ENCODE results near the gene TPRG1L. TPM values are rescaled to one million over a fixed set of nuclear protein-coding genes. Genes with fewer than 3 reads are reported as not detected.

Gene TPRG1L
- total and polyA plus RNA-seq, 2 of the 4 experiments (the other 2 are of a cell fraction) = 25.3 to 39.5 TPM

- ATAC-seq (ENCODE audit: low read depth) = no peak
- TF ChIP-seq CEBPB (IDR thresholded peaks at IDR 0.05; ENCODE audit: low read depth, low read length) (no peak), MXI1 (IDR thresholded peaks at IDR 0.05; ENCODE audit: borderline replicate concordance, low read depth, low read length) (no peak), ELK1 (IDR thresholded peaks at IDR 0.05; ENCODE audit: borderline replicate concordance, low read depth, low read length) (no peak), RAD21 (IDR thresholded peaks at IDR 0.05; ENCODE audit: low read length) (no peak), RFX5 (IDR thresholded peaks at IDR 0.05; ENCODE audit: low read depth, low read length) (no peak), SMC3 (IDR thresholded peaks at IDR 0.05; ENCODE audit: low read depth, low read length) (no peak), CHD1 (IDR thresholded peaks at IDR 0.05; ENCODE audit: low read depth, low read length) (no peak), NFE2L2 (IDR thresholded peaks at IDR 0.05; ENCODE audit: low read depth, low read length) (no peak)
- BruUV-seq (replicated peaks) = no TSS peak
- Histone ChIP-seq H4K91ac (ENCODE audit: insufficient read depth, low read depth, low read length) (no peak overlapping the region), H3K9me1 (ENCODE audit: insufficient read depth, low read length) (no peaks in the 10 kb centered on the region), H3K4ac (ENCODE audit: low read depth, low read length) (no peak overlapping the region), H3K36me3 (ENCODE audit: control insufficient read depth, insufficient read depth, low read length) (no peaks in the 10 kb centered on the region), H4K8ac (ENCODE audit: low read depth in 2 of 2, low read length in 2 of 2) (no peak overlapping the region), H3K9me3 (ENCODE audit: control insufficient read depth, insufficient read depth, low read length) (no peaks in the 10 kb centered on the region), H3K23ac (ENCODE audit: low read depth, low read length) (no peak overlapping the region), H3K14ac (replicated peaks; ENCODE audit: low read depth, low read length) (no peak overlapping the region), H4K5ac (ENCODE audit: low read depth, low read length) (no peak overlapping the region), H2BK120ac (ENCODE audit: low read depth, low read length) (no peak overlapping the region), H4K20me1 (ENCODE audit: insufficient read depth, low read length) (no peaks in the 10 kb centered on the region), H3K4me3 (ENCODE audit: insufficient read depth, low read depth, low read length) (no peak overlapping the region), H3K4me1 (ENCODE audit: control insufficient read depth, insufficient read depth, low read length) (no peaks in the 10 kb centered on the region), H2BK5ac (ENCODE audit: low read depth, low read length, poor library complexity, severe bottlenecking) (no peak overlapping the region), H2BK15ac (ENCODE audit: low read depth, low read length) (no peak overlapping the region), H3K27ac (ENCODE audit: insufficient read depth, low read length) (no peak overlapping the region), H3K4me2 (ENCODE audit: low read depth, low read length) (no peak overlapping the region), H2AK5ac (ENCODE audit: low read depth, low read length) (no peak overlapping the region), H3K18ac (ENCODE audit: low read depth, low read length) (no peak overlapping the region), H2BK20ac (ENCODE audit: low read depth, low read length) (no peak overlapping the region), H2AK9ac (replicated peaks; ENCODE audit: low read depth, low read length, poor library complexity) (no peak overlapping the region), H3K56ac (ENCODE audit: extremely low read depth, insufficient read depth, low read length) (no peak overlapping the region), H3K79me1 (ENCODE audit: low read depth in 1 of 2, low read length in 2 of 2) (no peaks in the 10 kb centered on the region), H2AFZ (replicated peaks; ENCODE audit: low read length, poor library complexity) (no peak overlapping the region), H3K27me3 (ENCODE audit: control insufficient read depth, insufficient read depth, low read length) (peaks cover 27% of the 10 kb centered on the region; the same call in 1 of the 2 replicates), H3K9ac (ENCODE audit: low read depth, low read length) (no peak overlapping the region)
- ChIA-PET CTCF (no interaction called here), POLR2A (ENCODE audit: unreplicated experiment) (no interaction called here)
- in situ Hi-C loops (cut with MboI; ENCODE audit: low sequenced_read_pairs) = no loop called here
- WGBS, 2 experiments (ENCODE audit: extremely low coverage in 2 of 2, insufficient read length in 1 of 2) = 100% methylated on average over 1 of the region's 9 CpGs; no CpG with 5 or more reads in 1 of the 2 experiments
- dilution Hi-C loops (cut with HindIII; ENCODE audit: low sequenced_read_pairs, unreplicated experiment) = no loop called here
- DNase-seq = no peak
- intact Hi-C loops (cut with micrococcal nuclease) = no loop called here
Observed at GRCh38 chr1:3669971-3670431, 45.2 kb downstream of the TPRG1L start.

Measured in IMR-90 (cell line).